HG02678 (cell line): Measurements from ENCODE around the gene GPR32.
"Not testable (repeated sequence)": the region's sequence is repeated elsewhere in the genome, so short reads cannot be mapped to it uniquely, and the experiment has no call there.

ENCODE experiments used
- ATAC-seq: cut with Tn5 transposase; IDR thresholded peaks from one replicate; pipeline ENCODE4 v1.9.1; 2021; ENCODE audit warnings: mild to moderate bottlenecking, moderate library complexity; ENCODE audit not compliant: unreplicated experiment

The GPR32 gene

DNA sequence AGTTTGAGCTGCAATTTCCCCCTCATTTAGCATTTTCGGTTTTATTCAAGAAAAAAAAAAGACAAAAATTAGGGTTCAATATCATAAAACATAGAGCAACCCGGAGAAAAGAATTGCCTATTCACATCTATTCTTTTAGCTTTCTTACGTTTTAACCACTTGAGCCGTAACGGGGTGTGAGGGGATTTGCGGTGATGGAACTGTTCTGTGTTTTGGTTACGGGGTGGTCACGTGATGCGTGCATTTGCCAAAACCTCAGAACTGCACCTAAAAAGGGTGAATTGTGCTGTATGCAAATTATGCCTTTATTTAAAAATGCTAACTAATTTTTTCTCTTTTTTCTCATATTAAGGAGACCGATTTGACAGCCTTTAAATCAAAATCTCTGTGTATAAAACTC lies 25.0 kb upstream of the GPR32 start:
- ATAC-seq, result no peak

- ATAC-seq, result not testable (repeated sequence)
These were observed 23.1 kb upstream of the GPR32 start for GRCh38 chr19:50747141-50747540.

GRCh38 chr19:50749490-50749889 lies 20.8 kb upstream of the GPR32 start:
- ATAC-seq, result no peak

- no peak for ATAC-seq
These were observed 20.3 kb upstream of the GPR32 start for GRCh38 chr19:50750010-50750409.

DNA sequence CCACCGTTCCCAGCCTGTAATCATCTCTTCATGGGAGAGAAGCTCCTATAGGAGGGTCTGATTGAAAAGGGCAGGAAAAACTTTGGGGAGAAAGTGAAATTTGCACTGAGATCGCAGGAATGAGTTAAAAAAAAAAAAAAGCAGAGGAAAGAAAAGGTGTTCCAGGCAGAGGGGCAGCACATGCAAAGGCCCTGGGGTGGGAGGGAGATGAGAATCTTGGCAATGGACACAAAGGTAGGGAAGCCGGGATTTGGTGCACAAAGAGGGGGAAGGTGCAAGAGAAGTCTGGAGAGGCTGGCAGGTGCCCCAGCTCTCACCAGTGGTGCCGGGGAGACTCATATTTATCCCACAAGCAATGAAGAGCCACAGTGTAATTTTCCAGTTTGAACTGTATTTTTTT lies 16.4 kb upstream of the GPR32 start:
- no peak for ATAC-seq

- not testable (repeated sequence) for ATAC-seq
These were observed 14.0 kb upstream of the GPR32 start for GRCh38 chr19:50756244-50756643.

DNA sequence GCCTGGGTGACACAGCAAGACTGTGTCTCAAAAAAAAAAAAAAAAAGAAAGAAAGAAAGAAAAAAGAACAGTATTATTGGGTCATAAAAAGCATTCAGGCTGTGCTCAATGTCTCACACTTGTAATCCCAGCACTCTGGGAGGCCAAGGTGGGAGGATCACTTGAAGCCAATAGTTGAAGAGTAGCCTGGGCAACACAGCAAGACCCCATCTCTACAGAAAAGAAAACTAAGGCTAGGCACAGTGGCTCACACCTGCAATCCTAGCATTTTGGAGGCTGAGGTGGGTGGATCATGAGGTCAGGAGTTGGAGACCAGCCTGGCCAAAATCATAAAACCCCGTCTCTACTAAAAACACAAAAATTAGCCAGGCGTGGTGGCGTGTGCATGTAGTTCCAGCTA lies 12.6 kb upstream of the GPR32 start:
- not testable (repeated sequence) for ATAC-seq

GRCh38 chr19:50759076-50759475 lies 11.2 kb upstream of the GPR32 start:
- ATAC-seq, result not testable (repeated sequence)

- ATAC-seq, result no peak
These were observed 10.4 kb upstream of the GPR32 start for GRCh38 chr19:50759886-50760285.

DNA sequence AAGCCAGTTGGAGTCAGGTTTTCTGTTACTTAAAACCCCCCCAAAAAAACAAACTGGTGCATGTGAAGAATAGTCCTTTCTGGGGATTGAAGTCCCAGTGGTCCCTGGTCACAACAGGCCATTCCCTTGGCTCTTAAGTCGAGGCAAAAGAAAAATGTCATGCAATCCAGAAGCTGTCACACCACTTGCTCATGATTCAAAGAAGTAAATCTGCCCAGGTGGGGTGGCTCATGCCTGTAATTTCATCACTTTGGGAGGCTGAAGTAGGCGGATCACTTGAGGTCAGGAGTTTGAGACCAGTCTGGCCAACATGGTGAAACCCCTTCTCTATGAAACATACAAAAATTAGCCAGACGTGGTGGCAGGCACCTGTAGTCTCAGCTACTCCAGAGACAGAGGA lies 8.8 kb upstream of the GPR32 start:
- not testable (repeated sequence) for ATAC-seq

- ATAC-seq, result not testable (repeated sequence)
These were observed 6.7 kb upstream of the GPR32 start for GRCh38 chr19:50763521-50763920.

GRCh38 chr19:50764409-50764808 lies 5.9 kb upstream of the GPR32 start:
- ATAC-seq, result no peak

- ATAC-seq, result not testable (repeated sequence)
These were observed 3.5 kb upstream of the GPR32 start for GRCh38 chr19:50766746-50767145.

GRCh38 chr19:50767263-50767662 lies 3.0 kb upstream of the GPR32 start:
- not testable (repeated sequence) for ATAC-seq

GRCh38 chr19:50768277-50768676 lies 2.0 kb upstream of the GPR32 start:
- ATAC-seq, result no peak

- no peak for ATAC-seq
These were observed 624 bp downstream of the GPR32 start for GRCh38 chr19:50770888-50771287.

- ATAC-seq, result no peak
These were observed 2.2 kb downstream of the GPR32 start for GRCh38 chr19:50772476-50772875.

DNA sequence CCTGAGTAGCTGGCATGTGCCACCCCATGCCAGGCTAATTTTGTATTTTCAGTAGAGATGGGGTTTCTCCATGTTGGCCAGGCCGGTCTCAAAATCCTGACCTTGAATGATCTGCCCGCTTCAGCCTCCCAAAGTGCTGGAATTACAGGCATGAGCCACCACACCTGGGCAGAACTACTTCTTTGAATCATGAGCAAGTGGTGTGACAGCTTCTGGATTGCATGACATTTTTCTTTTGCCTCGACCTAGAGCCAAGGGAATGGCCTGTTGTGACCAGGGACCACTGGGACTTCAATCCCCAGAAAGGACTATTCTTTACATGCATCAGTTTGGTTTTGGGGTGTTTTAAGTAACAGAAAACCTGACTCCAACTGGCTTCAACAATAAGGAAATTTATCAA lies 2.6 kb downstream of the GPR32 start:
- not testable (repeated sequence) for ATAC-seq

DNA sequence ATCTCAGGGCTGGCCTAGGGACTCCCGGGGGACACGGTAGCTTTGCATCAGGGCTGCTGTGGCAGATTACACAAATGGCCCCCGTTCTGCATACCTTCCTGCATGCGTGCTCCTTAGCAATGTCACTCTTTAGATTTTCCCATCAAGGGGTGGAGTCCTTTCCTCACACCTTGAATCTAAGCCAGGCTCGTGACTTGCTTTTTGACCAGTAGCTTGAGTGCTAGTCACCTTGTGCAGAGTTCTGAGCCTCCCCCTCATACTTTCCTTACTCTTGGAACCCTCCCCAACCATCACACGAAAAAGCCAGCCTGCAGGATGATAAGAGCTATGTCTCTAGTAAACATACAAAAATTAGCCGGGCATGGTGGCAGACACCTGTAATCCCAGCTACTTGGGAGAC lies 3.2 kb downstream of the GPR32 start:
- ATAC-seq, result not testable (repeated sequence)

DNA sequence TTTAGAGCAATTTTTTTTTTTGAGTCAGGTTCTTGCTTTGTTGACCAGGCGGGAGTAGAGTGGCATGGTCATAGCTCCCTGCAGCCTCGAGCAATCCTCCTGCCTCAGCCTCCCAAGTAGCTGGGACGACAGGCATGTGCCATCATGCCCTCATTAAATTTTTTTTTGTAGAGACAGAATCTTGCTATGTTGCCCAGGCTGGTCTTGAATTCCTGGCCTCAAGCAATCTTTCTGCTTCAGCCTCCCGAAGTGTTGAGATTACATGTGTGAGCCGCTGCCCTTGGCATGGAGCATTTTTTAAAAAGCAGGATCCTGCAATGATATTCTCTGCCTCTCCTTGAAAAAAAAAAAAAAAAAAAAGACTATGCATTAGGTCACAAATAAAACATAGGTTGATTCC lies 5.9 kb downstream of the GPR32 start:
- no peak for ATAC-seq

DNA sequence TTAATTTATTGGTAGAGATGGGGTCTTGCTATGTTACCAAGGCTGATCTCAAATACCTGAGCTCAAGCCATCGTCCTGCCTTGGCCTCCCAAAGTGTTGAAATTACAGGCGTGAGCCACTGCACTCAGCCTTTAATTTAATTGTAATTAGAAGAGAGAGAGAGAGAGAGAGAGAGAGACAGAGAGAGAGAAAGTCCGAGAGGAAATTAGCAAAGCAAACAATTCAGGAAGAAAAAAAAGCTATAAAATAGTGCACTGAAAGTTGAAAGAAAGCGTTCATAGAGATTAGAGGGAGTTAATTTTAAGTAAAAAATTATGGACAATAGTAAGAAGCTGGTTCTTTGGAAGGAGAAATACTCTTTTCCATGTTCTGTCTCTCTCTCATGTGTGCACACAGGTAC lies 7.0 kb downstream of the GPR32 start:
- no peak for ATAC-seq

DNA sequence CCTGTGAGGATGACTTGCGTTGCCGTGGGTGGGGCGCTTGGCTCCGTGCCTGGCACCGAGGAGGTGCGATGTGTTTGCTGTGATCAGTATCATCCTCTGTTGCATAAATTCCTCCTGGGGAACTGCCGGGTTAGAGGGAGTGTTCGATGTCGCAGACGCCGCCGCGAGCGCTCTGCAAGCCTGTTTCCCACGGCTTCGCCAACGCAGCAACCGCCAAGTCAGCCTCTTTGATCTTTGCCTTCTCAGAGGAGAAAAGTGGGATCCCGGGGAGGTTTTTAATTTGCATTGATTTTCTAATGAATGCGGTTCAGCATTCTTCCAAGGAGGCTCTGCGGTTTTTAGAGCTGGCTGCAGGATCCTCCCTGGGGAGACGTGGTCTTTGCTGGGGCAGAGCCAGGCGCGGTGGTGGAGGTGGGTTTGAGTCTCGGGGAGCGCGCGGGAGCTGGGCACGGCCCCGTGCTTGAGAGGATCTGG lies 7.6 kb downstream of the GPR32 start:
- ATAC-seq, result no peak

- ATAC-seq, result no peak
These were observed 8.7 kb downstream of the GPR32 start for GRCh38 chr19:50778906-50779430.
